ENCODE results near the gene TPRN. TPM values are rescaled to one million over a fixed set of nuclear protein-coding genes. Genes with fewer than 3 reads are reported as not detected.

TPRN gene
- total RNA-seq, 1 experiment from 2014 or later, result 37.7 TPM

GRCh38 chr9:137192448-137192780 lies 8.1 kb downstream of the TPRN start:
- Mint-ChIP-seq H3K36me3 (ENCODE audit: insufficient read depth, unreplicated experiment) (peaks cover 46% of the 10 kb centered on the region), H3K9me3 (ENCODE audit: unreplicated experiment) (no peaks in the 10 kb centered on the region), H3K4me1 (ENCODE audit: low read depth, unreplicated experiment) (peaks cover 19% of the 10 kb centered on the region), H3K27me3 (ENCODE audit: insufficient read depth, unreplicated experiment) (no peaks in the 10 kb centered on the region), H3K27ac (ENCODE audit: unreplicated experiment) (no peak overlapping the region), H3K4me3 (ENCODE audit: unreplicated experiment) (no peak overlapping the region)
- H3K4me3 ChIP-seq (ENCODE audit: low read depth, low read length), result no peak overlapping the region
- ChIA-PET CTCF (interaction anchor here (0.8 kb wide), 1 partner anchor 44 kb away, joined by 3 read pairs; no protein-coding TSS in a partner anchor), POLR2A (interaction anchor here (0.6 kb wide), 1 partner anchor 8 kb away, joined by 3 read pairs; the partner anchor contains the start of gene TPRN)
- no peaks in the 10 kb centered on the region for H3K9me3 ChIP-seq
- H3K4me1 ChIP-seq, result peaks cover 18% of the 10 kb centered on the region
- DNase-seq, result no peak
- intact Hi-C loops (cut with micrococcal nuclease; ENCODE audit: unreplicated experiment), result no loop called here
- peaks cover 2% of the 10 kb centered on the region for H3K36me3 ChIP-seq (ENCODE audit: control insufficient read depth, insufficient read depth, low read length)
- BruUV-seq (replicated peaks), result no TSS peak
- no peaks in the 10 kb centered on the region for H3K27me3 ChIP-seq (replicated peaks; ENCODE audit: control insufficient read depth, insufficient read depth, low read length)
- no peak for TF ChIP-seq CTCF (IDR thresholded peaks at IDR 0.05; ENCODE audit: insufficient read depth in 1 of 2, low read depth in 1 of 2, low read length in 1 of 2, severe bottlenecking in 1 of 2, unreplicated experiment in 1 of 2)

- no peak overlapping the region for H3K4me3 Mint-ChIP-seq (ENCODE audit: unreplicated experiment)
- TF ChIP-seq CTCF (IDR thresholded peaks at IDR 0.05; ENCODE audit: insufficient read depth in 1 of 2, low read depth in 1 of 2, low read length in 1 of 2, severe bottlenecking in 1 of 2, unreplicated experiment in 1 of 2), result no peak
- Histone ChIP-seq H3K4me1 (peaks cover 20% of the 10 kb centered on the region), H3K4me3 (ENCODE audit: low read depth, low read length) (no peak overlapping the region), H3K36me3 (ENCODE audit: control insufficient read depth, insufficient read depth, low read length) (peaks cover 2% of the 10 kb centered on the region), H3K27me3 (replicated peaks; ENCODE audit: control insufficient read depth, insufficient read depth, low read length) (no peaks in the 10 kb centered on the region), H3K9me3 (no peaks in the 10 kb centered on the region)
- no peaks in the 10 kb centered on the region for H3K9me3 Mint-ChIP-seq (ENCODE audit: unreplicated experiment)
- BruUV-seq (replicated peaks), result no TSS peak
- DNase-seq, result no peak
- no peak overlapping the region for H3K27ac Mint-ChIP-seq (ENCODE audit: unreplicated experiment)
- POLR2A ChIA-PET, result interaction anchor here (0.6 kb wide), 1 partner anchor 9 kb away, joined by 3 read pairs; the partner anchor contains the start of gene TPRN
- H3K27me3 Mint-ChIP-seq (ENCODE audit: insufficient read depth, unreplicated experiment), result no peaks in the 10 kb centered on the region
- CTCF ChIA-PET, result interaction anchor here (0.8 to 1.3 kb wide), 2 partner anchors 9 to 45 kb away, joined by 3 to 4 read pairs; partner anchors contain the start of gene TPRN
- H3K36me3 Mint-ChIP-seq (ENCODE audit: insufficient read depth, unreplicated experiment), result peaks cover 45% of the 10 kb centered on the region
- intact Hi-C loops (cut with micrococcal nuclease; ENCODE audit: unreplicated experiment), result no loop called here
- peaks cover 24% of the 10 kb centered on the region for H3K4me1 Mint-ChIP-seq (ENCODE audit: low read depth, unreplicated experiment)
These were observed 8.7 kb downstream of the TPRN start for GRCh38 chr9:137191691-137192447.

- DNase-seq, result no peak
- no peak for TF ChIP-seq CTCF (IDR thresholded peaks at IDR 0.05; ENCODE audit: insufficient read depth in 1 of 2, low read depth in 1 of 2, low read length in 1 of 2, severe bottlenecking in 1 of 2, unreplicated experiment in 1 of 2)
- Mint-ChIP-seq H3K9me3 (ENCODE audit: unreplicated experiment) (no peaks in the 10 kb centered on the region), H3K27me3 (ENCODE audit: insufficient read depth, unreplicated experiment) (no peaks in the 10 kb centered on the region), H3K4me1 (ENCODE audit: low read depth, unreplicated experiment) (peaks cover 28% of the 10 kb centered on the region), H3K36me3 (ENCODE audit: insufficient read depth, unreplicated experiment) (peaks cover 42% of the 10 kb centered on the region), H3K27ac (ENCODE audit: unreplicated experiment) (peak overlapping the region; percentile 85), H3K4me3 (ENCODE audit: unreplicated experiment) (peak overlapping the region; percentile 98)
- no TSS peak for BruUV-seq (replicated peaks)
- peaks cover 20% of the 10 kb centered on the region for H3K4me1 ChIP-seq
- intact Hi-C loops (cut with micrococcal nuclease; ENCODE audit: unreplicated experiment), result no loop called here
- no peak overlapping the region for H3K4me3 ChIP-seq (ENCODE audit: low read depth, low read length)
- ChIA-PET POLR2A (no interaction called here), CTCF (interaction anchor here (1.3 to 3.0 kb wide), 2 partner anchors 10 to 23 kb away, joined by 4 to 16 read pairs; partner anchors contain the start of genes LRRC26 and TPRN)
- H3K36me3 ChIP-seq (ENCODE audit: control insufficient read depth, insufficient read depth, low read length), result peaks cover 3% of the 10 kb centered on the region
- no peaks in the 10 kb centered on the region for H3K27me3 ChIP-seq (replicated peaks; ENCODE audit: control insufficient read depth, insufficient read depth, low read length)
- no peaks in the 10 kb centered on the region for H3K9me3 ChIP-seq
These were observed 9.3 kb downstream of the TPRN start for GRCh38 chr9:137191245-137191644.
